ENCODE data around the gene CYP4V2. TPM values are rescaled to one million over a fixed set of nuclear protein-coding genes. Genes with fewer than 3 reads are reported as not detected.

The CYP4V2 gene
- total RNA-seq, 1 donor from 2014 or later: 22.7 TPM

- ATAC-seq: peak; percentile 20
- DNase-seq (ENCODE audit: missing footprints): no peak
- intact Hi-C loops (cut with DNase I): no loop called here
Measured at GRCh38 chr4:186169945-186170802, 21.2 kb upstream of the CYP4V2 start.

- intact Hi-C loops (cut with DNase I): no loop called here
- no peak for ATAC-seq
Measured at GRCh38 chr4:186170966-186171365, 20.4 kb upstream of the CYP4V2 start.

GRCh38 chr4:186172546-186172945, 18.8 kb upstream of the CYP4V2 start:
- ATAC-seq (no peak), DNase-seq (ENCODE audit: missing footprints) (no peak)
- intact Hi-C loops (cut with DNase I): no loop called here

More at GRCh38 chr4:186170966-186171365, 20.4 kb upstream of the CYP4V2 start:
- DNase-seq (ENCODE audit: missing footprints): no peak

- DNase-seq (ENCODE audit: missing footprints): no peak
- ATAC-seq: no peak
- intact Hi-C loops (cut with DNase I): no loop called here
Measured at GRCh38 chr4:186188107-186188506, 3.3 kb upstream of the CYP4V2 start.

GRCh38 chr4:186189656-186190055, 1.7 kb upstream of the CYP4V2 start:
- ATAC-seq (no peak), DNase-seq (ENCODE audit: missing footprints) (no peak)
- intact Hi-C loops (cut with DNase I): loop anchor here (2.0 kb wide), 1 partner anchor 45 kb away; no protein-coding TSS in a partner anchor

- intact Hi-C loops (cut with DNase I): loop anchor here (1.0 to 2.0 kb wide), 2 partner anchors 46 to 122 kb away; no protein-coding TSS in a partner anchor
- peak; percentile 51 for ATAC-seq
- DNase-seq (ENCODE audit: missing footprints): peak; percentile 72
Measured at GRCh38 chr4:186190581-186191199, 677 bp upstream of the CYP4V2 start.

GRCh38 chr4:186192066-186192612, 772 bp downstream of the CYP4V2 start:
- ATAC-seq (peak; percentile 24), DNase-seq (ENCODE audit: missing footprints) (no peak)
- intact Hi-C loops (cut with DNase I): no loop called here

- DNase-seq (ENCODE audit: missing footprints) (no peak), ATAC-seq (no peak)
- intact Hi-C loops (cut with DNase I): no loop called here
Measured at GRCh38 chr4:186193851-186194250, 2.5 kb downstream of the CYP4V2 start.

GRCh38 chr4:186196063-186196462, 4.7 kb downstream of the CYP4V2 start:
- DNase-seq (ENCODE audit: missing footprints) (no peak), ATAC-seq (no peak)
- intact Hi-C loops (cut with DNase I): no loop called here

- DNase-seq (ENCODE audit: missing footprints) (no peak), ATAC-seq (peak; percentile 21)
- intact Hi-C loops (cut with DNase I): no loop called here
Measured at GRCh38 chr4:186200516-186200915, 9.1 kb downstream of the CYP4V2 start.

GRCh38 chr4:186201010-186201409, 9.6 kb downstream of the CYP4V2 start:
- intact Hi-C loops (cut with DNase I): no loop called here
- DNase-seq (ENCODE audit: missing footprints) (no peak), ATAC-seq (peak; percentile 49)

- DNase-seq (ENCODE audit: missing footprints) (no peak), ATAC-seq (peak; percentile 67)
- intact Hi-C loops (cut with DNase I): no loop called here
Measured at GRCh38 chr4:186201535-186202230, 10.3 kb downstream of the CYP4V2 start.

GRCh38 chr4:186202490-186203140, 11.2 kb downstream of the CYP4V2 start:
- intact Hi-C loops (cut with DNase I): no loop called here
- DNase-seq (ENCODE audit: missing footprints) (no peak), ATAC-seq (no peak)

GRCh38 chr4:186203406-186203805, 12.0 kb downstream of the CYP4V2 start:
- ATAC-seq: no peak
- intact Hi-C loops (cut with DNase I): no loop called here
- DNase-seq (ENCODE audit: missing footprints): no peak

- intact Hi-C loops (cut with DNase I): no loop called here
- DNase-seq (ENCODE audit: missing footprints) (no peak), ATAC-seq (no peak)
Measured at GRCh38 chr4:186204103-186204559, 12.8 kb downstream of the CYP4V2 start.

GRCh38 chr4:186204686-186205085, 13.3 kb downstream of the CYP4V2 start:
- DNase-seq (ENCODE audit: missing footprints) (no peak), ATAC-seq (no peak)
- intact Hi-C loops (cut with DNase I): no loop called here

GRCh38 chr4:186205156-186205555, 13.8 kb downstream of the CYP4V2 start:
- intact Hi-C loops (cut with DNase I): no loop called here
- DNase-seq (ENCODE audit: missing footprints) (no peak), ATAC-seq (no peak)

- no peak for DNase-seq (ENCODE audit: missing footprints)
- no peak for ATAC-seq
- intact Hi-C loops (cut with DNase I): no loop called here
Measured at GRCh38 chr4:186216465-186217024, 25.2 kb downstream of the CYP4V2 start.
